Heart left ventricle (tissue), 16 donors: ENCODE results near the gene PKIB. TPM values are rescaled to one million over a fixed set of nuclear protein-coding genes. Genes with fewer than 3 reads are reported as not detected.

ENCODE experiments used
- ATAC-seq, 4 donors: fragments of 200-7000 bp; cut with Tn5 transposase; one replicate each; pipeline ENCODE4 v1.9.1; 2020 to 2022; ENCODE audit warnings: moderate library complexity in 4 of 4, mild to moderate bottlenecking in 3 of 4, moderate number of reproducible peaks in 1 of 4
- DNase-seq, 5 donors: peaks; one replicate each; pipeline ENCODE4 v3.0.0-alpha.2; 2020
- H3K27ac ChIP-seq, 12 donors: fragments of 200-600 bp; sonication (generic) in 4 of 12; one replicate each; pipeline versions ENCODE4 v1.5.0 to v1.8.0; 2016 to 2022; ENCODE audit warnings: mild to moderate bottlenecking in 2 of 12
- H3K27me3 ChIP-seq, 9 donors: fragments of 200-600 bp; sonication (generic) in 2 of 9; one replicate each; pipeline versions ENCODE4 v1.5.1 to v1.8.0; 2016 to 2022; ENCODE audit warnings: mild to moderate bottlenecking in 3 of 9
- H3K36me3 ChIP-seq, 9 donors: fragments of 200-600 bp; sonication (generic) in 2 of 9; one replicate each; pipeline versions ENCODE4 v1.5.0 to v1.8.0; 2018 to 2022; ENCODE audit warnings: mild to moderate bottlenecking in 2 of 9
- H3K4me1 ChIP-seq, 12 donors: fragments of 200-600 bp; sonication (generic) in 4 of 12; one replicate each; pipeline versions ENCODE4 v1.5.0 to v1.8.0; 2016 to 2022; ENCODE audit warnings: mild to moderate bottlenecking in 3 of 12
- H3K4me3 ChIP-seq, 12 donors: fragments of 200-600 bp; sonication (generic) in 4 of 12; one replicate each; pipeline versions ENCODE4 v1.5.0 to v1.8.0; 2017 to 2022; ENCODE audit warnings: mild to moderate bottlenecking in 9 of 12, moderate library complexity in 4 of 12
- H3K9me3 ChIP-seq, 12 donors: fragments of 200-600 bp; sonication (generic) in 4 of 12; one replicate each; pipeline versions ENCODE4 v1.5.0 to v1.8.0; 2016 to 2022; ENCODE audit warnings: mild to moderate bottlenecking in 1 of 12
- POLR2A ChIP-seq, 2 donors: fragments of 450-650 bp; IDR thresholded peaks; one replicate each; pipeline ENCODE4 v1.6.1; 2017; ENCODE audit warnings: antibody characterized with exemption in 2 of 2, mild to moderate bottlenecking in 2 of 2, moderate library complexity in 2 of 2
- WGBS, 4 donors: extraction: QIAGEN DNeasy Blood & Tissue Kit in 2 of 4; methylation state at CpG; one replicate each; pipeline versions ENCODE4 v1.1.5 to v1.1.7; 2013 to 2018; 5-methylcytosine and 5-hydroxymethylcytosine counted together
- intact Hi-C, 10 donors: fragments of 100-400 bp; cut with DNase I; formaldehyde crosslinking; loops; one replicate each; pipeline versions ENCODE4 v1.11.1 to v1.14.2; 2022
- polyA plus RNA-seq, 2 donors: library from polyadenylated mRNA; stranded (reverse); fragments of 200-250 nt; gene quantifications; one replicate each; pipeline ENCODE4 v1.2.3, GENCODE V29; 2013
- total RNA-seq, 9 donors: library from RNA; depleted of rRNA in 2 of 9; stranded (reverse); fragments of >200 nt in 2 of 9; fragmentation: NEBNext Ultra II Directional in 3 of 9; extraction: Animal tissue kit (Norgen Biotek cat#: 25700) in 3 of 9; gene quantifications; one replicate each; pipeline versions ENCODE4 v1.1.0 to v1.2.4, GENCODE V29; 2016 to 2023
- TF ChIP-seq, protein P1 (sequence below), 12 donors: fragments of 200-600 bp; sonication (generic) in 4 of 12; IDR thresholded peaks; one replicate each; pipeline versions ENCODE4 v1.5.0 to v1.8.0; 2018 to 2022; ENCODE audit warnings: antibody characterized with exemption in 12 of 12, mild to moderate bottlenecking in 5 of 12
- donor health status: ischemic (EF 13 %, LVEDD 7.1; RV severe dilation, severe dysfunction).
- donor health status: healthy with polysubstance abuse.
- donor health status: DM: no; HTN: yes; CAD: no.
- donor health status: DM: no; HTN: no; CAD: no.
- donor health status: ischemic (EF 25% LVEDD 6.9; RV normal size, moderate dysfunction).
- donor health status: ischemic (EF 25% LVEDD 5.7; RV mildly dilated, moderate dysfunction).
- donor health status: healthy.
- donor health status: DM: yes; HTN: yes; CAD: no.
- donor health status: ischemic (EF 35%, LVEDD 5.7; RV mildly dilated, moderate dysfunction).
- donor health status: nonischemic (EF 11% LVEDD 7.7; RV severe dilation, severe dysfunction).
- donor health status: DM: yes; HTN: yes; CAD: no.
- donor health status: PGD.
- donor health status: ischemic (EF 29% LVEDD 5.4; RV normal size, mild dysfunction).
- donor health status: nonischemic (EF 23%, LVEDD 6.1; RV moderate dilation, normal function).

The PKIB gene
- total and polyA plus RNA-seq, 11 donors = 0.27 to 0.96 (median 0.50) TPM; not detected in 4

DNA sequence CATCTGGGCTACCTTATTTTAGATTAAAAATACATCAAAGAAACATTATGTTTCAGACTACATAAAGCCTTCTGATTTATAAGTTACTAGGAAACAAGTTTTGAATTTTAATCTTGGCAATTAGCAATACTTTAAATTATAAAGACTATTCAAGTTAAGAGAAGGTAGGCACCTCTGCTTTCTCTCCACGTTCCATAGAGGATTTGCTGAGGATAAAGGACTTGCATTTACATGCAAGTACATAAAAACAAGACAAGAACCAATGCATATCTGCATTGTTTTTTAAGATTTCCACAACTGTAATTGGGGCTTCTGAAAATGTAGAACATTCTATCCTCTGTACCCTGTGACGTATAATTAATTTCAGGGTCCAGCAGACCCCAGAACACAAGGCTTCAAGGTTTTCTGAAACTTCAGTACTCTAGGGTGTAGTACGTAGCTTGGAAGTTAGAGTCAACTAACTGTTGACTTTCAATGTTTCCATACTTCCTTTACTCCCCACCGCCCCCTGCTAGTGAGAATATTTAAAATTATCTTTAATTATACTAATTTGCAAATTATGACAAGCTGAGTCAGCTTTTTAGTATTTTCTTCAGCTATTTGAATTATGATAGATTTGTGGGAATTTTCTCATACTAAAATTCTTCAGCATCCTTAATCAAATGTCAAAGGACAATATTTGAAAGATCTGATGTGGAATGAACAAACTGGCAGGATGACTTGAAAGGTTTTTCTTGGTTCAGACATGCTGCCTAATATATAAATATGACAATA, 82.8 kb downstream of the PKIB start:
- Histone ChIP-seq H3K4me3 (no peak overlapping the region), H3K9me3 (no peaks in the 10 kb centered on the region), H3K4me1 (no peaks in the 10 kb centered on the region), H3K27me3 (no peaks in the 10 kb centered on the region), H3K36me3 (no peaks in the 10 kb centered on the region), H3K27ac (no peak overlapping the region)
- intact Hi-C loops = no loop called here
- no peak for TF ChIP-seq POLR2A (IDR thresholded peaks at IDR 0.05)
- TF ChIP-seq, protein P1, sequence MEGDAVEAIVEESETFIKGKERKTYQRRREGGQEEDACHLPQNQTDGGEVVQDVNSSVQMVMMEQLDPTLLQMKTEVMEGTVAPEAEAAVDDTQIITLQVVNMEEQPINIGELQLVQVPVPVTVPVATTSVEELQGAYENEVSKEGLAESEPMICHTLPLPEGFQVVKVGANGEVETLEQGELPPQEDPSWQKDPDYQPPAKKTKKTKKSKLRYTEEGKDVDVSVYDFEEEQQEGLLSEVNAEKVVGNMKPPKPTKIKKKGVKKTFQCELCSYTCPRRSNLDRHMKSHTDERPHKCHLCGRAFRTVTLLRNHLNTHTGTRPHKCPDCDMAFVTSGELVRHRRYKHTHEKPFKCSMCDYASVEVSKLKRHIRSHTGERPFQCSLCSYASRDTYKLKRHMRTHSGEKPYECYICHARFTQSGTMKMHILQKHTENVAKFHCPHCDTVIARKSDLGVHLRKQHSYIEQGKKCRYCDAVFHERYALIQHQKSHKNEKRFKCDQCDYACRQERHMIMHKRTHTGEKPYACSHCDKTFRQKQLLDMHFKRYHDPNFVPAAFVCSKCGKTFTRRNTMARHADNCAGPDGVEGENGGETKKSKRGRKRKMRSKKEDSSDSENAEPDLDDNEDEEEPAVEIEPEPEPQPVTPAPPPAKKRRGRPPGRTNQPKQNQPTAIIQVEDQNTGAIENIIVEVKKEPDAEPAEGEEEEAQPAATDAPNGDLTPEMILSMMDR (IDR thresholded peaks at IDR 0.05) = no peak
- 58 to 71% (median 67%) methylated on average over 4 of the region's 4 CpGs for WGBS, 4 donors
- DNase-seq (no peak), ATAC-seq (no peak)

DNA sequence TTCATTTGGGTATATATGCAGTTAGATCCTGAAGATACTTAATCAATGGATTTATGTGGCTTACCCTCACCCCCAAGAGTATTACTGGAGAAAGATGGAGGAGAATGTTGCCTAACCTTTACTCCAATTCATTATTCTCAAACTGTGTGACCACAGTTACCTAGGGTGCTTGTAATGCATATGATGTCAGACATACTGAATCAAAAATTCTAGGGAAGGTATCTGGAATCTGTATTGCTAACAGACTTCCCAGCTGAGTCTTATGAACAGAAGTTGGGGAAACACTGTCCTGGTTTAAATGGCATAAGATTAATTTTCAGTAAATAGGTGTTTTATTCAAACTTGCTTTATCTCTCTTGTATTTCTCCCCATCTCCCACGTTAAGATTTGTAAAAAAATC, 83.9 kb downstream of the PKIB start:
- Histone ChIP-seq H3K36me3 (no peaks in the 10 kb centered on the region), H3K27me3 (no peaks in the 10 kb centered on the region), H3K27ac (no peak overlapping the region), H3K9me3 (no peaks in the 10 kb centered on the region), H3K4me3 (no peak overlapping the region), H3K4me1 (no peaks in the 10 kb centered on the region)
- intact Hi-C loops = no loop called here
- 43 to 65% (median 56%) methylated on average over 1 of the region's 1 CpG for WGBS, 4 donors
- TF ChIP-seq, protein P1 (IDR thresholded peaks at IDR 0.05) = no peak
- no peak for TF ChIP-seq POLR2A (IDR thresholded peaks at IDR 0.05)
- DNase-seq = no peak
- ATAC-seq = no peak

DNA sequence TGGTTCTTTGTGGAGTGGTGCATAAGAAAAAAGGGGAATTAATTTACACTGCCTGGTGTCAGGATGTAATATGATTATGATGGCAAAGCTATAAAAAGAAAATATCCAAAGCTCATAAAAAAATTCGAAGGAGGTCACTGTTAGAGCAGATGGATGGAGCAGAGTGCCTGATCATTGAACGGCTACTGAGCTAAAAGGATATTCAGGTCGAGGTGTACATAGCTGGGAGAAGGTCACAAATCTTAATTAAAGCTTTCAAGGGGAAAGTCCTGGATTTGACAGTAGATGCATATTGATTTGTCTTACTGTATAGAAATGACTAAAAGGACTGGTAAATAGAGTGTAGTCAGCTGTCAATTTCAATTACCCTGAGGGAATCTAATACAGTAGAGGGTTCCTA, 84.4 kb downstream of the PKIB start:
- intact Hi-C loops = no loop called here
- DNase-seq (no peak), ATAC-seq (no peak)
- no peaks in the 10 kb centered on the region for H3K36me3 ChIP-seq
- H3K4me3 ChIP-seq = no peak overlapping the region
- H3K9me3 ChIP-seq = no peaks in the 10 kb centered on the region
- no peak overlapping the region for H3K27ac ChIP-seq
- 63 to 73% (median 66%) methylated on average over 3 of the region's 3 CpGs for WGBS, 4 donors
- TF ChIP-seq, protein P1 (IDR thresholded peaks at IDR 0.05) = no peak
- TF ChIP-seq POLR2A (IDR thresholded peaks at IDR 0.05) = no peak
- no peaks in the 10 kb centered on the region for H3K27me3 ChIP-seq
- H3K4me1 ChIP-seq = no peaks in the 10 kb centered on the region

DNA sequence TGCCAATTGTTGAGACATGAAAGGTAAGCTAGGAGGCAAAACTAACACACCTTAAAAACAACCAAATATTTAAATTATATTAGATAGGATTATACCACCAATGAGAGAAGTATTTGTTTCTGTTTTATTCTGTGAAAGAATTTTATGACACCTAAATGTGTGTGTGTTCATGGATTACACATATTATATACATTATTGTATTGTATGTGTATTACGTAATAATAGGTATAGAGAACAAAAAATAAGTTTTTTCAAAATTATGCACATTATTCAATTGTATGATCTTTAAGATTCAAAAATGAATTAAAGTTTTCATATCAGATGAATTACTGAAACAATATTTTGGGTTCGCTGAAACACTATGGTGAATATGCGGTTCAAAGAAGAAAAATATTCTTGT, 85.0 kb downstream of the PKIB start:
- H3K9me3 ChIP-seq = no peaks in the 10 kb centered on the region
- ATAC-seq (no peak), DNase-seq (no peak)
- TF ChIP-seq POLR2A (IDR thresholded peaks at IDR 0.05) = no peak
- TF ChIP-seq, protein P1 (IDR thresholded peaks at IDR 0.05) = no peak
- 64 to 90% (median 79%) methylated on average over 3 of the region's 3 CpGs for WGBS, 4 donors
- no peak overlapping the region for H3K27ac ChIP-seq
- H3K36me3 ChIP-seq = no peaks in the 10 kb centered on the region
- H3K4me3 ChIP-seq = no peak overlapping the region
- intact Hi-C loops = no loop called here
- H3K27me3 ChIP-seq = no peaks in the 10 kb centered on the region
- H3K4me1 ChIP-seq = no peaks in the 10 kb centered on the region
